HG03558 (cell line): ENCODE data around the gene MAN1B1.
"Not testable (repeated sequence)": the region's sequence is repeated elsewhere in the genome, so short reads cannot be mapped to it uniquely, and the experiment has no call there.

ENCODE experiments used
- ATAC-seq: cut with Tn5 transposase; IDR thresholded peaks from one replicate; pipeline ENCODE4 v1.9.1; 2021; ENCODE audit warnings: moderate number of reproducible peaks; ENCODE audit not compliant: unreplicated experiment; ENCODE audit errors: extremely low read depth

MAN1B1 gene

GRCh38 chr9:137109250-137110146 is 22.7 kb downstream of the MAN1B1 start:
- no peak for ATAC-seq

- no peak for ATAC-seq
Measured at GRCh38 chr9:137110147-137110910, 23.5 kb downstream of the MAN1B1 start.

GRCh38 chr9:137110911-137111787 is 24.4 kb downstream of the MAN1B1 start:
- no peak for ATAC-seq

GRCh38 chr9:137111788-137112563 is 25.2 kb downstream of the MAN1B1 start:
- ATAC-seq = no peak

- no peak for ATAC-seq
Measured at GRCh38 chr9:137112564-137113384, 26.0 kb downstream of the MAN1B1 start.

GRCh38 chr9:137113385-137114159 is 26.8 kb downstream of the MAN1B1 start:
- no peak for ATAC-seq

GRCh38 chr9:137114220-137114612 is 27.4 kb downstream of the MAN1B1 start:
- no peak for ATAC-seq

GRCh38 chr9:137114613-137115393 is 28.0 kb downstream of the MAN1B1 start, which contains the start of gene DPP7:
Gene DPP7 (minus strand): TSS chr9:137114733. CDS start chr9:137114713, 20 bp downstream.
- ATAC-seq = no peak

- no peak for ATAC-seq
Measured at GRCh38 chr9:137115394-137116026, 28.7 kb downstream of the MAN1B1 start.

- no peak for ATAC-seq
Measured at GRCh38 chr9:137116027-137116507, 29.3 kb downstream of the MAN1B1 start.

GRCh38 chr9:137116728-137117127 is 29.9 kb downstream of the MAN1B1 start:
- no peak for ATAC-seq

GRCh38 chr9:137117269-137117731 is 30.5 kb downstream of the MAN1B1 start:
- no peak for ATAC-seq

GRCh38 chr9:137118092-137118603 is 31.4 kb downstream of the MAN1B1 start:
- ATAC-seq = not testable (repeated sequence)

GRCh38 chr9:137121927-137122795 is 35.4 kb downstream of the MAN1B1 start:
- ATAC-seq = not testable (repeated sequence)

GRCh38 chr9:137122796-137123467 is 36.1 kb downstream of the MAN1B1 start:
- ATAC-seq = not testable (repeated sequence)
